GM19023 (cell line): ENCODE results near the gene TMEM82.

Experiments
- ATAC-seq: cut with Tn5 transposase; IDR thresholded peaks from one replicate; pipeline ENCODE4 v1.9.1; 2021; ENCODE audit warnings: mild to moderate bottlenecking, moderate library complexity; ENCODE audit not compliant: unreplicated experiment

TMEM82 gene

GRCh38 chr1:15755021-15755645 is 12.8 kb downstream of the TMEM82 start:
- no peak for ATAC-seq

- ATAC-seq = no peak
Observed at GRCh38 chr1:15755646-15756040, 13.3 kb downstream of the TMEM82 start.

GRCh38 chr1:15756143-15757015 is 14.1 kb downstream of the TMEM82 start:
- ATAC-seq = no peak

DNA sequence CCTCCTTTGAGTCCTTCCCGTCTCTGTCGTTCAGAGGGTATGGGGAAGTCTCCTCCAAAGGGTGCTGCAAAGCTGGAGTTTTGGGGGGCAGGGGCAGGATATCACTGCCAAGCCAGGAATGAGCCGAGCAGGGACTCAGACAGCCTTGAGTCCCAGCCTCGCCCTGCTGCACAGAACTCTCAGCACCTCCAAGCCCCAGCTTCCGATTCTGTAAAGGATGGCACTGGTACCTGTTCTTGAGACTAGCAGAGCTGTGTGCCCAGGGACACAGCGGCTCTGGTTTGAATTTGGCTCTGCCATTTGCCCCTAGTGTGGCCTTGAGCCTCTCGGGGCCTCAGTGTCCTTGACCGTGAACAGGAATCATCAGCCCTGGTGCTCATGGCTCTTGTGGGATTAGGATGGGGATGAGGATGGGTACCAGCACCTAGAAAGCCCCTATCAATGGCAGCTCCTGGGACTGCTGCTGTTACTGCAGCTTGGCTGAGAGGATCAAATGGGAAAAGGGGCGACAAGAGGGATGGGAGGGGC is 14.8 kb downstream of the TMEM82 start:
- ATAC-seq = no peak

- ATAC-seq = no peak
Observed at GRCh38 chr1:15757575-15758342, 15.5 kb downstream of the TMEM82 start.

DNA sequence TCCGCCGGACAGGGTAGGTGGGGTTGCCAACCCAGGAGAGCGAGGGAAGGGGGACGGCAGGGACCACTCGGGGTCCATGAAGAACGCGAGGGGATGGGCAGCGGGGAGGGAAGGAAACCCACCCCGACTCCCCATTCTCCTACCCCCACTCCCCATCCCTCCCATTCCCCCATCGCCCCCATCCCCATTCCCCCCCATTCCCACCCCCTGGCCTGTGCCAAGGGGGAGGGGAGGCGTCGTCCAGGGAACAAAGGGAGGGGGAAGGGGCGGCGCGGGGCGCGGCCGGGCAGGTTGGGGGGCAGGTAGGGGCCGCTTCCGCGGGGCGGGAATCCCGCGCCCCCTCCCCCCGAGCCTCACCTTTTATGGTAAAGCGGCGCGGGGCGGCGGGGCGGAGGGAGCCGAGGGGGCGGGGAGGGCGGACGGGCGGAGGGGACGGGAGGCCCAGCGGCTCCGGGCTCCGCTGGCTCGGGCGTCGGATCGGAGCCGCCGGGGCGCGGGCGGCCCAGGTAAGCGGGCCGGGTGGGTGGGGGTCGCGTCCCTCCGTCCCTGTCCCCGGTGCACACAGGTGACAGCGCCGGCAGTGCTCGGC is 16.1 kb downstream of the TMEM82 start, which contains the start of gene FBLIM1:
FBLIM1 (plus strand) TSS at position 453 of the 589 bp plus-strand sequence. CDS start 6,189 bp downstream, outside the sequence.
- ATAC-seq = no peak

- no peak for ATAC-seq
Observed at GRCh38 chr1:15758953-15759661, 16.8 kb downstream of the TMEM82 start.

DNA sequence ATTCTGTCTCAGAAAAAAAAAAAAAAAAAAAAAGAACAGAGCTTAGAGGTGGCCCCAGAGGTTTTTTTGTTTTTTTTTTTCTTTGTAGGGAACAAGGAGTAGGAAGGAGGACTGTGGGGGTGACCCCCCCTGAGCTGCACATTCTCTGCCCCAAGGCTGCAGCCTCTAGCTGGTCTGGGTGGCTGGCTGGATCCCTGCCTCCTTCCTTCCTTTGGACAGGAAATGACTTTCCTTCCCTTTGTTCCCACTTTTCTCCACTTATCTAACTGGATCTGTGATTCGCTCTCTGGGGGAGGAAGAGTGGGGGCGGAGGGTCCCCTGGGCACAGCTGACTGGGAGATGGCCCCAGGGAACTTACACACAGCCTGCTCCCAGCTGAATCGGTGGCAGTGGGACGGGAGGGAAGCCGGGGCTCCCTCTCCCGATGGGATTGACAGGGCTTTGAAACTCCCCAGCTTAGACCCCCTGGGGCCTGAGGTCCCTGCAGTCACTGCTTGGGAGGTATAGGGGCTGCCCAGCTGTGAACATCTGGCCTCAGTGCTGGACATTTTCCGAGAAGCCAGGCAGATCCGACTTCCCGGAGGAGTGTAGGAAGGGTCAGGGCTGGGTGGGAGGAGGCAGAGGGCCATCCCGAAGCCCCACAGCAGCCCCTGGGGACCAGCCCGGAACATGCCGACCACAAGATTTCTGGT is 18.4 kb downstream of the TMEM82 start:
- ATAC-seq = no peak

- ATAC-seq = no peak
Observed at GRCh38 chr1:15761366-15762128, 19.2 kb downstream of the TMEM82 start.

DNA sequence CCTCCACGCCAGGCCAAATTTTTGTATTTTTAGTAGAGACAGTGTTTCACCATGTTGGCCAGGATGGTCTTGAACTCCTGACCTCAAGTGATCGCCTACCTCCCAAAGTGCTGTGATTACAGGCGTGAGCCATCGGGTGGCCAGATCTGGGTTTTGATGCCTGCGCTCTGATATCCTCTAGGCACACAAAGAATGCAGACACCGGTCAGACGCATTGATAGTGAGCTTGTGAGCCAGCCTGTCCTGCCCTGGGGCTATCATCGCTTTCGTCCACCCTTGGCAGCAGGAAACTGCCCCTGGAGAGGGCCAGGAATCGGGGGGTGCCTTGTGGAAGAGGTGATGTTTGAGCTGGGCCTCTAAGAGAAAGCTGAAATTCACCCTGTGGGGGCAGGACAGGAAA is 20.2 kb downstream of the TMEM82 start:
- ATAC-seq = no peak

- no peak for ATAC-seq
Observed at GRCh38 chr1:15764269-15764764, 22.0 kb downstream of the TMEM82 start.

DNA sequence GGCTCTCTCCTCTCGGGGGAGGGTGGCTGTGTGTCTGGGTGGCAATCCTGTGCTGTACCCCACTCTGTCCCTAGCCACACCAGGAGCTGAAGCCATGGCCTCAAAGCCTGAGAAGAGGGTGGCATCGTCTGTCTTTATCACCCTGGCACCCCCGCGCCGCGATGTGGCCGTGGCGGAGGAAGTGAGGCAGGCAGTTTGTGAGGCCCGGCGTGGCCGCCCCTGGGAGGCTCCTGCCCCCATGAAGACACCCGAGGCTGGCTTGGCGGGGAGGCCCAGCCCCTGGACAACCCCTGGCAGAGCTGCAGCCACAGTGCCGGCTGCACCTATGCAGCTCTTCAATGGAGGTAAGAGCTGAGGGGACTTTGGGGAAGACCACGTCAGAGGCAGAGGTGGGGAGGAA is 22.6 kb downstream of the TMEM82 start:
- ATAC-seq = no peak

DNA sequence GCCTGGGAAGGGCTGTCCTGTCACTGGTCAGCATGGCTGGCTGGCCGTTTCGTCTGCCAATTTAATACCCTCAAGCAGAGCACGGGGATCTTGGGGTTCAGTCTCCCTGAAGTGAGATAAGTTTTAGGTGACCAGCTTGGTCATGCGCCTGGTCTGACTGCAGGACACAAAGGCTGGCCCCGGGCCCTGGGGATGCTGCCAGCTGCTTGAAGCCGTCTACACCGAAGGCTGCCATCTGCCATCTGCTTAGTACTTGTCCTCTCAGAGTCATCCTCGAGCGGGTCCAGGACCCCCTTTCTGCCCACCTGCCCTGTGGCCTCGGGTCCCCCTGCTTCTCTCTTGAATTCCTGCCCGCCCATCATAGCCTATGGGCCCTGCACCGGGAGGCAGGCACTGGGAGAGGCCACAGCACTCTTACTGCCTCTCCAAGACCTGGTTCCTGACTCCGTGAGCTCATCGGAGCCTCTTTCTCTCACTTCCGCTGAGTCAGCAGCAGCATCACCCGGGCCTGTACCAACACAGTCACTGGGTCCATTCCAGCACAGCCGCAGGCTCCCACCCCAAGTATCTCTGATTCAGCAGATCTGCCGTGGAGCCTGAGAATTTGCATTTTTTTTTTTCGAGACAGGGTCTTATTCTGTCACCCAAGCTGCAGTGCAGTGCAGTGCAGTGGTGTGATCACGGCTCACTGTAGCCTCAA is 23.3 kb downstream of the TMEM82 start:
- ATAC-seq = no peak

DNA sequence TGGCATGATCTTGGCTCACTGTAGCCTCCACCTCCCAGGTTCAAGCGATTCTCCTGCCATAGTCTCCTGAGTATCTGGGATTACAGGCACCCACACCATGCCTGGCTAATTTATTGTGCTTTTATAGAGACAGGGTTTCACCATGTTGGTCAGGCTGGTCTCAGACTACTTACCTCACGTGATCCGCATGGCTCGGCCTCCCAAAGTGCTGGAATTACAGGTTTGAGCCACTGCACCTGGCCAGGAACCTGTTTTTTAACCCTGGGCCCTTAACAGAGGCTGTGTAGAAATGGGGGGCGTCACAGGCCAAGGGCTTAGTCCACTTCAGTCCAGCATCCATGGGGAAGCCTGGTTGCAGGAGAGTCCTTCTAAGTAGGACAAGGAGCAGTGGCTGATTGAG is 25.6 kb downstream of the TMEM82 start:
- ATAC-seq = no peak

DNA sequence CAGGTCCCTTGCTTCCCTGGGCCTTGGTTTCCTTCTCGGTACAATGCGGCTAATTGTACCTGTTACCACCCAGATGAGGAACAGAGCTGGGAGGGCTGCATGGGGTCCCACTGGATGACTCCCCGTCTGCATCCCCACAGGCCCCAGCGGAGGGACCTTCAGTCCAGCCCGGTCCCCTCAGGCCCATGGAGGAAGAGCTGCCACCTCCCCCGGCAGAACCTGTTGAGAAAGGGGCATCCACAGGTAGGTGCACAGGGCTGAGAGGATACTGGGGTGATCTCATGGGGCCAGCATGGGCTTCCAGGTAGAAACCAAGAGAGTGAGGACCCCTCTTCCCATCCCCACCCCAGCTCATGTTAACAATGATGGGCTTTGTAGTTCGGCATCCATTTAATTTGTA is 26.1 kb downstream of the TMEM82 start:
- ATAC-seq = no peak

GRCh38 chr1:15770313-15770962 is 28.1 kb downstream of the TMEM82 start:
- ATAC-seq = no peak

DNA sequence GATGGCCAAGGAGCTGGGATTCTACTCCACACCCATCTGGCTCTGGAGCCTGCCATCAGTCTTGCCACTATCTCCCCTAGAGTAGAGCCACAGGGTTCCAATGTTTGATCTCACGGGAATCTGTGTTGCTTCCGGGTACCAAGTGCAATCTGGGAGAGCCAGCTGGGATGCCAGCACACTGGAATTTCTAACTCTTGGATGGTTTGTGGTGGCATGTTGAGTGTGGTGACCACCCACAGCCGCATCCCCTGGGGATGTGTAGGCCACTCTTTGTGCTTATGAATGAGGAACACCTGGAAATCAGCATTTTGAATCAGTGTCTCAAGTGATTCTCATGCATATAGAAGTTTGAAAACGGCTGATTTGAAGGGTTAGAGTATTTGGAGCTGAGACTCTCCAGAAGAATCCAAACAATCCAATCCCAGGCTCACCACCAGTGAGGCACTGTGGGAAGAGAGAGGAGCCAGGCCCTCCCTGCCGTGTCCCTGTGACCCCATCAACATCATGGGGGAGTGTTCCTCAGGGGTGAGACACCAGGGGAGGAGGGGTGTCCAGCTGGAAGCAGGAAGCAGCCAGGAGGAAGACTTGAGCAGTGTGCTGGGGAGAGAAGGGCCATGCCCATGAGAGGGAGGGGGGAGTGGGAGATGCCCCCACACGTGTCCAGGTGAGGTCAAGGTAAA is 29.7 kb downstream of the TMEM82 start:
- ATAC-seq = no peak
